Right forelimb (tissue), 1 donor: ENCODE data around the gene INIP.

Experiments
- DNase-seq: peaks from one replicate; pipeline ENCODE4 v3.0.0-alpha.2; 2018

INIP gene

GRCh38 chr9:112717661-112718331, at the start of gene INIP:
Gene INIP, minus strand, starts transcription at chr9:112718117. Its CDS starts 1,632 bp downstream, at chr9:112716485.
- DNase-seq, result peak; percentile 96

GRCh38 chr9:112765281-112765680, 47.4 kb upstream of the INIP start:
- DNase-seq, result no peak

- no peak for DNase-seq
Measured at GRCh38 chr9:112764837-112765236, 46.9 kb upstream of the INIP start.

GRCh38 chr9:112764344-112764743, 46.4 kb upstream of the INIP start:
- DNase-seq, result no peak

- no peak for DNase-seq
Measured at GRCh38 chr9:112762726-112763518, 45.0 kb upstream of the INIP start.

- DNase-seq, result no peak
Measured at GRCh38 chr9:112761912-112762655, 44.2 kb upstream of the INIP start.

- no peak for DNase-seq
Measured at GRCh38 chr9:112760821-112761220, 42.9 kb upstream of the INIP start.

GRCh38 chr9:112757940-112758339, 40.0 kb upstream of the INIP start:
- no peak for DNase-seq

GRCh38 chr9:112757282-112757883, 39.5 kb upstream of the INIP start:
- no peak for DNase-seq

GRCh38 chr9:112755675-112756074, 37.8 kb upstream of the INIP start:
- DNase-seq, result no peak

GRCh38 chr9:112755016-112755427, 37.1 kb upstream of the INIP start:
- DNase-seq, result no peak

GRCh38 chr9:112754578-112754977, 36.7 kb upstream of the INIP start:
- no peak for DNase-seq

GRCh38 chr9:112753725-112754124, 35.8 kb upstream of the INIP start:
- no peak for DNase-seq

- no peak for DNase-seq
Measured at GRCh38 chr9:112752334-112753125, 34.6 kb upstream of the INIP start.

GRCh38 chr9:112751056-112751795, 33.3 kb upstream of the INIP start:
- peak; percentile 63 for DNase-seq

- no peak for DNase-seq
Measured at GRCh38 chr9:112750764-112751055, 32.8 kb upstream of the INIP start.

- DNase-seq, result peak; percentile 93
Measured at GRCh38 chr9:112750016-112750763, 32.3 kb upstream of the INIP start, which contains the start of gene SNX30. Gene SNX30, plus strand, starts transcription at chr9:112750760. Its CDS starts 242 bp downstream, at chr9:112751002.

GRCh38 chr9:112747094-112747493, 29.2 kb upstream of the INIP start:
- DNase-seq, result no peak

GRCh38 chr9:112744177-112744576, 26.3 kb upstream of the INIP start:
- no peak for DNase-seq

- DNase-seq, result no peak
Measured at GRCh38 chr9:112743216-112743836, 25.4 kb upstream of the INIP start.
